Measurements from ENCODE around the gene SLC35F1. TPM values are rescaled to one million over a fixed set of nuclear protein-coding genes. Genes with fewer than 3 reads are reported as not detected.
A peak's percentile ranks its signal among the peaks of the same experiment; 100 is the strongest.
"Not testable (repeated sequence)": the region's sequence is repeated elsewhere in the genome, so short reads cannot be mapped to it uniquely, and the experiment has no call there.

Gene SLC35F1
- total RNA-seq: under 1 TPM in 3 of 4 donors, not detected in 1; 0.28 to 0.53 (median 0.40) TPM

DNA sequence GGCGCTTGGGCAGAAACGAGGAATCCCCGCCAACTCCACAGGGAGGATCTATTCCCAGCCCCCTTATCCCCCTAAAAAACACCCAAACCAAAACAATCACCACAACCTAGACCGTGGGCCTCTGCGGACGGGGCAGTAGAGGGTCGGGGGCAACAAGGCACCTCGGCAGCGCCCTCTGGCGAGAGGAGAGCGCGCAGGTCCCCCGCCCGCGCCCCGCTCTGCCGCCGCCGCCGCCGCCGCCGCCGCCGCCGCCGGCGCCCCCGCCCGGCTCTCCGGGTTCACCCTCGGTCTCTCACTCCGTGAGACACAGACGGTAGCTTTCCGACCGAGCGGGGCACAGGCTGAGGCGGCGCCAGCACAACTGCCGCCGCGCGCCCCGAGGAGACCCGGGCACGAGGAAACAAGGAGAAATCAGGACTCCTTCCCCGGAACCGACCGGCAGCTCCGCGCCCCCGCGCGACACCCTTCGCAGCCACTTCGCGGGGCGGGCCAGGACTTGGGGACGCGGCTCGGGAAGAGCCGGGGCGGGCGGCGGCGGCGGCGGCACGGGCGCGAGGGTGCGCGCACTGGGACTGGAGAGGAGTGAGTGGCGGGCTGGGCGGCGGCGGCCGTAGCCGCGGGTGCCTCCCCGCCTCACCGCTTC lies at the start of gene SLC35F1:
TSS of gene SLC35F1 (plus strand) at position 307 of the 643 bp plus-strand sequence.
- peaks cover 0 to 13% (median 6%) of the 10 kb centered on the region in 4 donors for H3K4me1 ChIP-seq
- no peaks in the 10 kb centered on the region for H3K36me3 ChIP-seq
- H3K27ac ChIP-seq: peak within 1 kb of the TSS in 2 of 4 donors; percentile 25 to 39
- no peak for TF ChIP-seq POLR2A (IDR thresholded peaks at IDR 0.05)
- TF ChIP-seq, protein P1, sequence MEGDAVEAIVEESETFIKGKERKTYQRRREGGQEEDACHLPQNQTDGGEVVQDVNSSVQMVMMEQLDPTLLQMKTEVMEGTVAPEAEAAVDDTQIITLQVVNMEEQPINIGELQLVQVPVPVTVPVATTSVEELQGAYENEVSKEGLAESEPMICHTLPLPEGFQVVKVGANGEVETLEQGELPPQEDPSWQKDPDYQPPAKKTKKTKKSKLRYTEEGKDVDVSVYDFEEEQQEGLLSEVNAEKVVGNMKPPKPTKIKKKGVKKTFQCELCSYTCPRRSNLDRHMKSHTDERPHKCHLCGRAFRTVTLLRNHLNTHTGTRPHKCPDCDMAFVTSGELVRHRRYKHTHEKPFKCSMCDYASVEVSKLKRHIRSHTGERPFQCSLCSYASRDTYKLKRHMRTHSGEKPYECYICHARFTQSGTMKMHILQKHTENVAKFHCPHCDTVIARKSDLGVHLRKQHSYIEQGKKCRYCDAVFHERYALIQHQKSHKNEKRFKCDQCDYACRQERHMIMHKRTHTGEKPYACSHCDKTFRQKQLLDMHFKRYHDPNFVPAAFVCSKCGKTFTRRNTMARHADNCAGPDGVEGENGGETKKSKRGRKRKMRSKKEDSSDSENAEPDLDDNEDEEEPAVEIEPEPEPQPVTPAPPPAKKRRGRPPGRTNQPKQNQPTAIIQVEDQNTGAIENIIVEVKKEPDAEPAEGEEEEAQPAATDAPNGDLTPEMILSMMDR (IDR thresholded peaks at IDR 0.05): peak in 1 of 6 experiments; percentile 3
- peak in 1 of 3 donors; percentile 57 for DNase-seq
- H3K9me3 ChIP-seq: no peaks in the 10 kb centered on the region
- H3K4me3 ChIP-seq: peak within 1 kb of the TSS; percentile 20 to 59 (median 49)
- peaks cover 0 to 21% of the 10 kb centered on the region in 2 donors for H3K27me3 ChIP-seq

DNA sequence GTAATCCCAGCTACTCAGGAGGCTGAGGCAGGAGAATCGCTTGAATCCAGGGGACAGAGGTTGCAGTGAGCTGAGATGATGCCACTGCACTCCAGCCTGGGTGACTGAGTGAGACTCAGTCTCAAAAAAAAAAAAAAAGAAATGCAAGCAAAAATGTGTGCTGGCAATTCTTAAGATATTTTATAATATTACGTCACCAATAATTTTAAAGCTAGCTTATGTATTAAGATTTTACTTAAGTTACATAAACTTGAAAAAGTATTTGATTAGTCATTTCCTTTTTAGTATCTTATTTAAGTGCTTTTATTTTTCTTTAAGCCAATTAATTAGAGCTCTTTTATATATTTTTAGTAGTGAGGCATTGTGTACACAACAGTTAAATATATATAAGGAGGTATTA lies 48.5 kb upstream of the SLC35F1 start:
- H3K4me3 ChIP-seq, H3K36me3 ChIP-seq, H3K27me3 ChIP-seq, H3K9me3 ChIP-seq, H3K27ac ChIP-seq, DNase-seq, H3K4me1 ChIP-seq: not testable (repeated sequence)

DNA sequence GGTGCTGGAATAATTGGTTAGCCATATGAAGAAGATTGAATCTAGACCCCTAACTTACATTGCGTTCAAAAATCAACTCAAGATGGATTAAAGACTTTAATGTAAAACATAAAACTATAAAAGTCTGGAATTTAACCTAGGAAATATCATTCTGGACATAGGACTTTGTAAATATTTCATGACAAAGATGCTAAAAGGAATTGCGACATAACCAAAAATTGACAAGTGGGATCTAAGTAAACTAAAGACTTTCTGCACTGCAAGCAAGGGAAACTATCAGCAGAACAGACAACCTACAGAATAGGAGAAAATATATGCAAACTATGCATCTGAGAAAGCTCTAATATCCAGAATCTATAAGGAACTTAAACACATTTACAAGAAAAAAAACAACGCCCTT lies 45.5 kb upstream of the SLC35F1 start:
- DNase-seq: no peak
- Histone ChIP-seq H3K9me3 (no peaks in the 10 kb centered on the region), H3K27me3 (no peaks in the 10 kb centered on the region), H3K27ac (no peak overlapping the region), H3K4me1 (no peaks in the 10 kb centered on the region), H3K36me3 (no peaks in the 10 kb centered on the region), H3K4me3 (no peak overlapping the region)
- TF ChIP-seq, protein P1 (IDR thresholded peaks at IDR 0.05): no peak
- TF ChIP-seq POLR2A (IDR thresholded peaks at IDR 0.05): no peak

DNA sequence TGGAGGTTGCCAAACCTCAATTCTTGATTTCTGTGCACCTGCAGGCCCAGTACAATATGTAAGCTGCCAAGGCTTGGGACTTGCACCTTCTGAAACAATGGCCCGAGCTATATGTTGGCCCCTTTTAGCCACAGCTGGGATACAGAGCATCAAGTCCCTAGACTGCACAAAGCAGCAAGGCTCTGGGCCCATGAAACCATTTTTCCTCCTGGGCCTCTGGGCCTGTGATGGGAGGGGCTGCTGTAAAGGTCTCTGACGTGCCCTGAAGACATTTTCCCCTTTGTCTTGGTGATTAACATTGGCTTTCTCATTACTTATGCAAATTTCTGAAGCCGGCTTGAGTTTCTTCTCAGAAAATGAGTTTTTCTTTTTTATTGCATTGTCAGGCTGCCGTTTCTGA lies 40.5 kb upstream of the SLC35F1 start:
- Histone ChIP-seq H3K36me3 (no peaks in the 10 kb centered on the region), H3K9me3 (no peaks in the 10 kb centered on the region), H3K27me3 (no peaks in the 10 kb centered on the region), H3K4me1 (no peaks in the 10 kb centered on the region), H3K27ac (no peak overlapping the region), H3K4me3 (no peak overlapping the region)
- no peak for TF ChIP-seq POLR2A (IDR thresholded peaks at IDR 0.05)
- TF ChIP-seq, protein P1 (IDR thresholded peaks at IDR 0.05): no peak
- DNase-seq: no peak

DNA sequence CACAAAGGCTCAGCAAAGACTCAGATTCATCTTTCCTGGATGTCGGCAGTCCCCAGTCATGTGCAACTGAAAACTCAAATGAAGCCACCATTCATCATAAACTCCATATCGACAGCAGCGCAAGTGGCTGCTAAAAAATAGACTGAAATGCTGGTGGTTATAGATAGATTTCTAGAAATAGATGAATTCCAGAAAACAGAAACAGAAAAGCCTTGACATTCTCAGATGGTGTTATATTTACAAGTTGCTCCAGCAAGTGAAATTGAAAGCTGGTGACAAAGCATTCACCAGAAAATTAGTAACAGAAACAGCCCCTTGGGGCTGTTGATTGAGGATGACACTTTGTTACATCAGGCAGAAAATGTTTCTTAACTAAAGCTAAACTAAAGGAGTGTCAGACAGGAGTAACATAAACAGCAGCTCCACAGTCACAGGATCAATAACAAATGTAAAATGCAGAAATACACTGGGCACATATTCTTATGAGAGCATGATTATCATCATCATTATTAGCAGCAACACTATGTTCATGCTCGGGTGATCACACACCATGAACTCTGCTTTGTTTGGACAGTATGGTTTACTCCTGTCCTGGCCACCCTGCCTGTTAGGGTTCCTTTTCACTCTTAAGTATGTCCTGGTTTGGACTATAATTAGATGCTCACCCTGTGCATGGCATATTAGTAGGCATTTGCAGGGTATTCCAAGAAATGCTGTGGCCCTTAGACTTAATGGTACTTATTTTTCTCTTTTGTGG lies 36.4 kb upstream of the SLC35F1 start:
- DNase-seq: no peak
- H3K36me3 ChIP-seq: no peaks in the 10 kb centered on the region
- H3K27ac ChIP-seq: no peak overlapping the region
- no peaks in the 10 kb centered on the region for H3K27me3 ChIP-seq
- H3K9me3 ChIP-seq: no peaks in the 10 kb centered on the region
- no peaks in the 10 kb centered on the region for H3K4me1 ChIP-seq
- TF ChIP-seq, protein P1 (IDR thresholded peaks at IDR 0.05): no peak
- no peak for TF ChIP-seq POLR2A (IDR thresholded peaks at IDR 0.05)
- no peak overlapping the region for H3K4me3 ChIP-seq

DNA sequence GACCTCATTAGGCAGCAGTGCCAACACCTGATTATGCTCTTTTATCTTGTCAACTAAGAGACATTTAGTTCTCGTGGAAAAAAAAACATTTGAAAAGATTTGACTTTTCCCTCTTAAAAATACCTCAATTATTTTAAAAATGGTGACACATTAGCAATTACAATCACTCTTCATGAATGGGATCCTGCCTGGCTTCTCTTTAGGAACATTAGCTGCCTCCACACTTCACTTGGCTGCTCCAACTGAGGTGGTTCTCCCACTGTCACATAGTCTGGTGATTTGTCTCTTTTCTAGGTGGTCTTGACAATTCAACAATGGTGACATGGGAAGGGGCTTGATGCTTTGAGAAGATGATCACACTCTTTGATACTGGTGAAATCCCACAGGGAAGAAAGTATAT lies 26.2 kb upstream of the SLC35F1 start:
- no peak for TF ChIP-seq POLR2A (IDR thresholded peaks at IDR 0.05)
- TF ChIP-seq, protein P1 (IDR thresholded peaks at IDR 0.05): no peak

More for the DNA sequence above, 26.2 kb upstream of the SLC35F1 start:
- no peaks in the 10 kb centered on the region for H3K36me3 ChIP-seq
- no peaks in the 10 kb centered on the region for H3K4me1 ChIP-seq
- H3K9me3 ChIP-seq: no peaks in the 10 kb centered on the region
- DNase-seq: no peak
- H3K4me3 ChIP-seq: no peak overlapping the region
- no peak overlapping the region for H3K27ac ChIP-seq
- H3K27me3 ChIP-seq: no peaks in the 10 kb centered on the region
